ENCODE results near the gene INPP5D. TPM values are rescaled to one million over a fixed set of nuclear protein-coding genes. Genes with fewer than 3 reads are reported as not detected.

Gene INPP5D
- total RNA-seq, 1 donor from 2014 or later: 26.6 TPM

- Histone ChIP-seq H3K27me3 (ENCODE audit: control insufficient read depth, insufficient read depth, low read length) (no peaks in the 10 kb centered on the region), H3K36me3 (ENCODE audit: control insufficient read depth, insufficient read depth, low read length) (no peaks in the 10 kb centered on the region), H3K4me3 (ENCODE audit: low read depth, low read length) (no peak overlapping the region)
- TF ChIP-seq, protein P1, sequence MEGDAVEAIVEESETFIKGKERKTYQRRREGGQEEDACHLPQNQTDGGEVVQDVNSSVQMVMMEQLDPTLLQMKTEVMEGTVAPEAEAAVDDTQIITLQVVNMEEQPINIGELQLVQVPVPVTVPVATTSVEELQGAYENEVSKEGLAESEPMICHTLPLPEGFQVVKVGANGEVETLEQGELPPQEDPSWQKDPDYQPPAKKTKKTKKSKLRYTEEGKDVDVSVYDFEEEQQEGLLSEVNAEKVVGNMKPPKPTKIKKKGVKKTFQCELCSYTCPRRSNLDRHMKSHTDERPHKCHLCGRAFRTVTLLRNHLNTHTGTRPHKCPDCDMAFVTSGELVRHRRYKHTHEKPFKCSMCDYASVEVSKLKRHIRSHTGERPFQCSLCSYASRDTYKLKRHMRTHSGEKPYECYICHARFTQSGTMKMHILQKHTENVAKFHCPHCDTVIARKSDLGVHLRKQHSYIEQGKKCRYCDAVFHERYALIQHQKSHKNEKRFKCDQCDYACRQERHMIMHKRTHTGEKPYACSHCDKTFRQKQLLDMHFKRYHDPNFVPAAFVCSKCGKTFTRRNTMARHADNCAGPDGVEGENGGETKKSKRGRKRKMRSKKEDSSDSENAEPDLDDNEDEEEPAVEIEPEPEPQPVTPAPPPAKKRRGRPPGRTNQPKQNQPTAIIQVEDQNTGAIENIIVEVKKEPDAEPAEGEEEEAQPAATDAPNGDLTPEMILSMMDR (IDR thresholded peaks at IDR 0.05; ENCODE audit: insufficient read depth, low read length, severe bottlenecking): no peak
- DNase-seq (ENCODE audit: low read depth): no peak
- peak; percentile 90 for FAIRE-seq
Observed at GRCh38 chr2:233082931-233083755, 23.0 kb downstream of the INPP5D start.

GRCh38 chr2:233083782-233084181 is 23.6 kb downstream of the INPP5D start:
- TF ChIP-seq, protein P1 (IDR thresholded peaks at IDR 0.05; ENCODE audit: insufficient read depth, low read length, severe bottlenecking): no peak
- no peaks in the 10 kb centered on the region for H3K27me3 ChIP-seq (ENCODE audit: control insufficient read depth, insufficient read depth, low read length)
- H3K36me3 ChIP-seq (ENCODE audit: control insufficient read depth, insufficient read depth, low read length): no peaks in the 10 kb centered on the region
- no peak overlapping the region for H3K4me3 ChIP-seq (ENCODE audit: low read depth, low read length)
- DNase-seq (ENCODE audit: low read depth): no peak
- FAIRE-seq: no peak

DNA sequence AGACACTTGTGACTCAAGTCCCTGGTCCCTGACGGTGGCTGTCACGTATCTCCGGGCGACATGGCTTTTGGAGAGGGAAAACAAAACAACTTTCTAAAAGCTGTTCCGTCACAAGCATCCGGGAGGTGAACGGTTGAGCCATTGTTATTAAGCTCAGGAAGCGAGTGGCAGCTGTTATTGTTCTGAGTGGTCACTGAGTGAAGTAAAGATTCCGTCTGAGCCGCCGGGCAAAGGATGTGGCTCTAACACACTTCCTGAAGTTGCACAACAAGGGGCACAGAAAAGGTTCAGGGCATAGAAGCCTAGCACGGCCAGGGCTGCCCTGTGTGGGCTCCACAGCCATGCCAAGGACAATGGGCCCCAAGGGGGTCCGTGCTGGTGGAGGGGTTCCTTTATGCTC is 24.3 kb downstream of the INPP5D start:
- DNase-seq (ENCODE audit: low read depth) (no peak), FAIRE-seq (no peak)

GRCh38 chr2:233085037-233085838 is 25.1 kb downstream of the INPP5D start:
- no peak overlapping the region for H3K4me3 ChIP-seq (ENCODE audit: low read depth, low read length)
- TF ChIP-seq, protein P1 (IDR thresholded peaks at IDR 0.05; ENCODE audit: insufficient read depth, low read length, severe bottlenecking): no peak
- H3K27me3 ChIP-seq (ENCODE audit: control insufficient read depth, insufficient read depth, low read length): no peaks in the 10 kb centered on the region
- FAIRE-seq (no peak), DNase-seq (ENCODE audit: low read depth) (no peak)
- H3K36me3 ChIP-seq (ENCODE audit: control insufficient read depth, insufficient read depth, low read length): no peaks in the 10 kb centered on the region

More for the DNA sequence above, 24.3 kb downstream of the INPP5D start:
- Histone ChIP-seq H3K4me3 (ENCODE audit: low read depth, low read length) (no peak overlapping the region), H3K27me3 (ENCODE audit: control insufficient read depth, insufficient read depth, low read length) (no peaks in the 10 kb centered on the region), H3K36me3 (ENCODE audit: control insufficient read depth, insufficient read depth, low read length) (no peaks in the 10 kb centered on the region)
- TF ChIP-seq, protein P1 (IDR thresholded peaks at IDR 0.05; ENCODE audit: insufficient read depth, low read length, severe bottlenecking): no peak

DNA sequence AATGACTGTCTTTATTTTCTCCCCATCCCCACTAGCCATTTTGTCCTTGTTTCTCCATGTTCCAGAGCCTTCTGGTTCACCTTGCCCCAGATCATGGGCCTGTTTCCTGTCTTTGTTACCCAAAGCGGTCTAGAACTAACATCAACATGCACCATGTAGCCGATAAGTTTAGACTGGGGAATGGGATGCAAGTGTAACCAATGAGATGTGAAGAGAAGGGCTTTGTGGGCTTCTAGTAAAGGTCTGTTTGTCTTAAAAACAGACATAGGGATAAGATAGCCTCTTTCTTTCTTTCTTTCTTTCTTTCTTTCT is 25.7 kb downstream of the INPP5D start:
- Histone ChIP-seq H3K4me3 (ENCODE audit: low read depth, low read length) (no peak overlapping the region), H3K27me3 (ENCODE audit: control insufficient read depth, insufficient read depth, low read length) (no peaks in the 10 kb centered on the region), H3K36me3 (ENCODE audit: control insufficient read depth, insufficient read depth, low read length) (no peaks in the 10 kb centered on the region)
- DNase-seq (ENCODE audit: low read depth) (no peak), FAIRE-seq (no peak)
- TF ChIP-seq, protein P1 (IDR thresholded peaks at IDR 0.05; ENCODE audit: insufficient read depth, low read length, severe bottlenecking): no peak

Measured in bronchial epithelial cell (primary cell).